Measurements from ENCODE around the gene RPS6KB2. TPM values are rescaled to one million over a fixed set of nuclear protein-coding genes. Genes with fewer than 3 reads are reported as not detected.

The RPS6KB2 gene
- total RNA-seq, 2 donors from 2014 or later, result 28.9 TPM

GRCh38 chr11:67406420-67406968 lies 21.8 kb upstream of the RPS6KB2 start:
- DNase-seq (ENCODE audit: low spot score), result no peak
- intact Hi-C loops (cut with DNase I), result loop anchor here in 1 of 2 donors (10.0 kb wide), 1 partner anchor 98 kb away; the partner anchor contains the start of genes CDK2AP2 and PITPNM1

- intact Hi-C loops (cut with DNase I), result loop anchor here in 1 of 2 donors (10.0 kb wide), 1 partner anchor 98 kb away; the partner anchor contains the start of genes CDK2AP2 and PITPNM1
- DNase-seq (ENCODE audit: low spot score), result no peak
These were observed 21.2 kb upstream of the RPS6KB2 start for GRCh38 chr11:67406969-67407687.

- intact Hi-C loops (cut with DNase I), result loop anchor here in 1 of 2 donors (10.0 kb wide), 1 partner anchor 97 kb away; the partner anchor contains the start of genes CDK2AP2 and PITPNM1
- DNase-seq (ENCODE audit: low spot score), result no peak
These were observed 20.6 kb upstream of the RPS6KB2 start for GRCh38 chr11:67407688-67408163.

GRCh38 chr11:67408437-67409200 lies 19.7 kb upstream of the RPS6KB2 start:
- no peak for DNase-seq (ENCODE audit: low spot score)
- intact Hi-C loops (cut with DNase I), result loop anchor here in 1 of 2 donors (10.0 kb wide), 1 partner anchor 96 kb away; the partner anchor contains the start of genes CDK2AP2 and PITPNM1

- DNase-seq (ENCODE audit: low spot score), result no peak
- intact Hi-C loops (cut with DNase I), result loop anchor here in 1 of 2 donors (10.0 kb wide), 1 partner anchor 96 kb away; the partner anchor contains the start of genes CDK2AP2 and PITPNM1
These were observed 19.0 kb upstream of the RPS6KB2 start for GRCh38 chr11:67409261-67409666.

GRCh38 chr11:67409781-67410368 lies 18.4 kb upstream of the RPS6KB2 start:
- DNase-seq (ENCODE audit: low spot score), result no peak
- intact Hi-C loops (cut with DNase I), result loop anchor here in 1 of 2 donors (10.0 kb wide), 1 partner anchor 95 kb away; the partner anchor contains the start of genes CDK2AP2 and PITPNM1

GRCh38 chr11:67410369-67410831 lies 17.9 kb upstream of the RPS6KB2 start:
- intact Hi-C loops (cut with DNase I), result no loop called here
- no peak for DNase-seq (ENCODE audit: low spot score)

- DNase-seq (ENCODE audit: low spot score), result no peak
- intact Hi-C loops (cut with DNase I), result no loop called here
These were observed 17.1 kb upstream of the RPS6KB2 start for GRCh38 chr11:67410984-67411784.

- intact Hi-C loops (cut with DNase I), result no loop called here
- no peak for DNase-seq (ENCODE audit: low spot score)
These were observed 16.5 kb upstream of the RPS6KB2 start for GRCh38 chr11:67411785-67412152.

GRCh38 chr11:67412495-67413179 lies 15.7 kb upstream of the RPS6KB2 start:
- intact Hi-C loops (cut with DNase I), result no loop called here
- DNase-seq (ENCODE audit: low spot score), result no peak

- no peak for DNase-seq (ENCODE audit: low spot score)
- intact Hi-C loops (cut with DNase I), result no loop called here
These were observed 14.9 kb upstream of the RPS6KB2 start for GRCh38 chr11:67413266-67413849.

- intact Hi-C loops (cut with DNase I), result no loop called here
- no peak for DNase-seq (ENCODE audit: low spot score)
These were observed 12.6 kb upstream of the RPS6KB2 start, which contains the start of gene CARNS1 for GRCh38 chr11:67415501-67416304. CARNS1 (plus strand) TSS chr11:67415678; CDS start chr11:67416200, 522 bp downstream.

GRCh38 chr11:67416416-67417335 lies 11.6 kb upstream of the RPS6KB2 start:
- intact Hi-C loops (cut with DNase I), result no loop called here
- DNase-seq (ENCODE audit: low spot score), result no peak

- intact Hi-C loops (cut with DNase I), result no loop called here
These were observed 10.9 kb upstream of the RPS6KB2 start for GRCh38 chr11:67417425-67417824.

GRCh38 chr11:67418476-67419281 lies 9.6 kb upstream of the RPS6KB2 start:
- no peak for DNase-seq (ENCODE audit: low spot score)
- intact Hi-C loops (cut with DNase I), result no loop called here

More at GRCh38 chr11:67417425-67417824, 10.9 kb upstream of the RPS6KB2 start:
- no peak for DNase-seq (ENCODE audit: low spot score)
